NCI-H2029 treated with DMSO at 0.1 percent for 48 hours (cell line): ENCODE measurements around the gene BBOX1.

Experiments used
- DNase-seq: peaks from one replicate; lab custom pipeline; 2025; lab: John Stamatoyannopoulos, UW

Gene BBOX1

DNA sequence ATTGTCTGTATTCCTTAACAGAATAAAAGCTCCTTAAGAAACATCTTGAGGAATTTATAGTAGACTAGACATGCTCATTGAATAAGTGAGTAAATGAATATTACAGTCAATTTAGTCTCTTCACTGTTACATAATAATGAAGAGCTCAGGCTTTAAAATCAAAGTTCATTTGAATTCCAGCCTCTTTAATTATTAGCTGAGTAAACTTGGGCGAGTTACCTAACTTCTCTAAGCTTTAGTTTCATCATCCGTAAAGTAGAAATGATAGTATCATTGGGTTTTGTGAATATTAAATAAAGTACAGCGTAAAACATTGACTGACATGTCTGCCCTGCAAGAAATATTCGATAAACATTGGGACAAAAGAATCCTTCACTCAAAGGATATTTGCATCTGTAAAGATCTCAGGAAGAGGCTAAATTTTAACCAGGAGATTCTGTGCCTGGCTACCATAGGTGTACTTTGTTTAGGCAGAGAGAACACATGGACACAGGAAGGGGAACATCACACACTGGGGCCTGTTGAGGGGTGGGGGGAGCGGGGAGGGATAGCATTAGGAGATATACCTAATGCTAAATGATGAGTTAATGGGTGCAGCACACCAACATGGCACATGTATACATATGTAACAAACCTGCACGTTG lies 15.2 kb upstream of the BBOX1 start:
- DNase-seq: no peak

GRCh38 chr11:27025957-27026733 lies 14.5 kb upstream of the BBOX1 start:
- DNase-seq: no peak

- no peak for DNase-seq
Observed at GRCh38 chr11:27028561-27028965, 12.1 kb upstream of the BBOX1 start.

GRCh38 chr11:27029966-27030365 lies 10.6 kb upstream of the BBOX1 start:
- no peak for DNase-seq

DNA sequence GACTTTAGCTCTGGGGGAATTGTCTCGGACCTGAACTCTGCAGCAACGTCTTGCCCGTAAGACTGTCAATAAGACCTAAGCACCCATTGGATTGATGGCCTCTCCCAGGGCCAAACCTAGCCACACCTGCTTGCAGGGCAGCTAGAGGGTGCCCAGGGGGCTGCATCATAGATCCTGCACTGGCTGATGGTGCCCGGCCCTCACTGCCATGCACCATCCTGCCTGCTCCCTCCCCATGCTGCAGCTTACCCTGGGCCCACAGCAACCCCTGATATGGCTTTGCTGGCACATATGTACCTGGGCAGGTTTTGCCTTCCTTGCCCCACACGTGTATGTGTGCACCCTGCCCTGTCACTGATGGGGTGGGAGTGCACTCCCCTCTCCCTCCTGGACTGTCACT lies 8.9 kb upstream of the BBOX1 start:
- no peak for DNase-seq

DNA sequence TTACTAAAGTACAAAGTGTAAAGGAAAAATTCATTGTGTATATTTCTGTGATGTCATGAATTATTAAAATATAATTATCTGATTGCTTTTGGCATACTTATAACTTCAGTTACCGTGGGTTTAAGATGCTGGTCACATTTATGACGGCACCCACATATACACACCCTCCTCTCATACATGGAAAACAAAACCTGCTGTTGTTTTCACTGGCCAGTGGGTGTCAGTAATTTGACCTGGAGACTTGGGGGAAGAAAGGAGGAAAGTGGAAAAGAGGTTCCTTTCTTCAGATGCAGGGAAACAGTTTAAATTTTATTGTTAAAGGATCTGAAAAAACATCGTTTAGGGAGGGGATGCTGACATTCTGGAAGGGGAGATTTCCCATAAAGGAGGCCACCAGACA lies 742 bp upstream of the BBOX1 start:
- no peak for DNase-seq

GRCh38 chr11:27041141-27041899 lies 705 bp downstream of the BBOX1 start:
- no peak for DNase-seq

- no peak for DNase-seq
Observed at GRCh38 chr11:27046956-27047355, 6.3 kb downstream of the BBOX1 start.

GRCh38 chr11:27052668-27053067 lies 12.1 kb downstream of the BBOX1 start:
- DNase-seq: no peak

- DNase-seq: no peak
Observed at GRCh38 chr11:27055065-27055682, 14.6 kb downstream of the BBOX1 start.

DNA sequence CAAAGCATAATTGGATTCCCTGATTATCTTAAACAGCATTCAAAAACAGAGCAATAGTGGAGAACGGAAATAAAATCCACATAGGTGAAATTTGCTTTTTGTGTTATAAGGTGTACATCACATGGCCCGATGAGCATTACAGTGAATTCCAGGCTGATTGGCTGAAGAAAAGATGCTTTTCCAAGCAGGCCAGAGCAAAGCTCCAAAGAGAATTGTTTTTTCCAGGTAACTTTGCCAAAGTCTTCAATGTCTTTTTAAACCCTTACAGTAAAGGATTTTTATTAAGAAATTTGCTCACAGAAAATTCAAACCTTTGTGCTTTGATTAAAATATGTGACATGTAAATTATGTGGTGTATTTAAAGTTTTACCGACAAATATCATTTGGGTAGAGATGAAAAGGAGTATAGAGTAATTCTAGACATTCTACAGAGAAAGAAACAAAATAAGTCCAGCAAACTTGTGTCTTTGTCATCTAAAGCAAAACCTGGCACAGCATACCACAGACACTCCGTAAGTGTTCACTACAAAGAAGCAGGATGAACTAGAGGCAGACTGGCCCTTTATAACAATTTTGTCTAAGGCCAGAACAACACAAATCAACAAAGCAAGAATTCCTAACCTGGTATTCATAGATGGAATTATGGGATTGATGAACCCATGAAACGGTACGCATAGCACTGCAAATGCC lies 16.6 kb downstream of the BBOX1 start:
- no peak for DNase-seq

DNA sequence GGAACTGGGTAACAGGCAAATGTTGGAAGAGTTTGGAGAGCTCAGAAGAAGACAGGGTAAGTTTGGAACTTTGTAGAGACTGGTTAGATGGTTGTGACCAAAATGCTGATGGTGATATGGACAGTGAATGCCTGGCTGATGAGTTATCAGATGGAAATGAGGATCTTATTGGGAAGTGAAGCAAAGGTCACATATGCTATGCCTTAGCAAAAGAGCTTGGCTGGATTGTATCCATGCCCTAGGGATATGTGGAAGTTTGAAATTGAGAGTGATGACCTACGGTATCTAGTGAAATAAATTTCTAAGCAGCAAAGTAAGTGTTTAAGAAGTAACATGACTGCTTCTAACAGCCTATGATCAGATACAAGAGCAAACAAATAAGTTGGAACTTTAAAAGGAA lies 17.8 kb downstream of the BBOX1 start:
- no peak for DNase-seq

GRCh38 chr11:27059431-27059830 lies 18.8 kb downstream of the BBOX1 start:
- DNase-seq: no peak

DNA sequence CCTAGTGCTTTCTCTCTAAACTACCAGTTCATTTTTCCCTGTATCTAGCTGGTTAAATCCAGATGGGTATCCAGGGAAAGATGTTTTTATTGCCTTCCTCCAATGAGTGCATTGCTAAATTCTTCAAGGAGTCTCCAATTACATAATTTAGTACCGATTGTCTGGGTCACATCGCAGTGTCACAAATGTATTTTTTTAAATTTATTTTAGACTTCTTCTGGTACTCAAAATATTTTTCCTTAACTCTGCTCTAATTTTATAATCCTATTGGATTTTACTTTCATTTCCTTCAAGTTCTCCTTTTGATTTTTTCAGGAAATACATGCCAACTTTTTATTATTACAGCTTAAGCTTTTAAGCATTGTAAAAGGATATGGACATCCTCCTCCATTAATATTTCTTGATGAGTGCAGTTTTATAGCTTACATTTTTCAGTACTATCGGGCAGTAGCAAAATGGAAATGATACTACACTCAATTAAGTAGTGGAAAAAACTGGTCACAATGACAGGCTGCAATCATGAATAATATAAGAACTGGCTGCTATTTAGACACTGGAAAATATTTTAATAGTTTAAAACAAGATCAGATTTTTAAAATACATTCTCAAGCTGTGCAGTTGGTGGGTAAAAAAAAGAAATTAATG lies 20.3 kb downstream of the BBOX1 start:
- no peak for DNase-seq

DNA sequence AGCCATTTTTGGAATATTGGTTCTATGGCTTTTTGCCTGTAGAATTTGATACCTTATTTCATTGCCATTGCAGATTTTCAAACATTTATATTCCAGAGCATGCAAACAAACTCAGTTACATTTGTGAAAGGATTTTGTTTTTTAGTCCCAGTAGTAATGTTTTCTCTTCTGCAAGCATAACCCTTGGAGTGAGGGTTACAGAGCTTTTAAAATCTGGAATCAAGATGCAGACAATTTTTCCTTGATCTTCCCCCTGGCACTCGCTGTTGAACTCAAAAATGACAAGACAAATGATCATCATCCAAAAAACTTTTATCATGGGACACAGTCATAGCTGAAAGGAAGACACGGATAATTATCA lies 20.8 kb downstream of the BBOX1 start:
- no peak for DNase-seq

DNA sequence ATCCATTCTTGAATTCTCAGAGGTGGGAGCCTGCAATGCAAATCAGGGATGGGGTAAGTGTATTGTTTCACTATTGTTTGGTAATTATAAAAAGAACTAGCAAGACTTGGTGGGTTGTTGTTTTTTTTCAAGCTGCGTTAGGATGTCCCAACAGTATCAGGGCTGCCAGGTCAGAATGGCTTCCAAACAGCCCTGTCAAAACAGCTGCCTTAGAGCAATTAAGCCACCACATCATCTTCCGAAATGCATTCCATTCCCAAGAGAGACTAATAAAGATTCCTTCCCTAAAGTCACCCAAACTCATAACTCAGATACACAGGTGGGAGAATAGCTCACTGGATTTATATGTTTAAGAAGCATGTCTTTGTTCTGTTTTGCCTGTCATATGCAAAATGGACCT lies 23.5 kb downstream of the BBOX1 start:
- no peak for DNase-seq

DNA sequence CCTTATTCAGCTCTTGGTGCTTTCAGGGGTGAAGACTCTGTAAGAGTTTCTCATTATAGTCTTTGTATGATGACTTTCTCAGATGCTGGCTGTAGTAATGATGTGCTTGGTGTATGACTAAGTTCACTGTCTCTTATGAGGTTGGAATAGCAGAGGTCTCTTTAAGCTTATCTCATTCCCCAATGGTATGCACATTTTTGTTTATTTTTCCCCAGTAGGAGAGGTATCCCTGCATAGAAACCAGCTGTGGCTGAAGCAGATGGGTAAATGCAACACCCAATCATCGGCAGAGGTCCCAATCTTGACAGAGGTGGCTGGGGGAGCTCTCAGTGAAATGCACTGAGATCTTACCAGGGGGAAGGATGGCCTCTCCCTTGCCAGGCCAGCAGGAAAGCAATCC lies 34.6 kb downstream of the BBOX1 start:
- DNase-seq: no peak

DNA sequence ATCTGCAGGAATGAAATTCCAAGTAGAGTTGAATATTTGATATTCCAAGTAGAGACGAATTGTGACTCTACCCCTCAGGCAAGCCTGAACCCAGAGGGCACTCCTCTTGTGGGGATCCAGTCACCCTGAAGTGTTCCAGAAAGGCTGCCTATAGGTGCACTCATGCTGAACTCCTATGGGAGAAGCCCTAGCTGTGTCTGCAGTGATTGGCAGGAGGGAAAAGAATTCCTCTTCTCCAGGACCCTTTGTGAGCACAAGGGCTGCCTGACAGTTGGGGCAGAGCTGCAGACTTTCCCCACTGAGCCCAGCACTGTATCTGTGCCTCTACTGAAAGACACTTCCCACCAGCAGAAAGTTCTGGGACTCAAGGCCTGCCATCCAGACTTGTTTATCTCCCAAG lies 35.0 kb downstream of the BBOX1 start:
- no peak for DNase-seq

DNA sequence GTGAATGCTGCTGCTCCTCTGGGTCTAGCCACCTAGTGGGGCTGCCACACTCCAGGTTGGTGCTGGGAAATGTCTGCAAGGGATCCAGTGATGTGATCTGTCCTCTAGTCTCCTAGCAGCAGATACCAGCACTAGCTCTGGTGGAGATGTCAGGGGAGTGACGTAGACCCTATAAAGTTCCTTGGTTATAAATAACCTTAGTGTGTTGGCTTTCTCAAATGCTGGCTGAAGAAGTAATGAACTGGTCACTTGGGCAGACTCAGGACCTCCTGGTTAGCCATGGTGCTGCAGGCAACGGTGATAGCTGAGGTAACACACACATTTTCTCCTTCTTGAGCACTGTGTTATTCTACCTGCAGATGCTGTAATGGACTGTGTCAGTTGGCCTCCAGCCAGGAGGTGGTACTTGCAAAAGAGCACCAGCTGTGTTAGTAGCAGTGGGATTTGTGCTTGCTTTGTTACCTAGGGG lies 35.5 kb downstream of the BBOX1 start:
- no peak for DNase-seq

- no peak for DNase-seq
Observed at GRCh38 chr11:27081056-27081455, 40.4 kb downstream of the BBOX1 start.

GRCh38 chr11:27083241-27083640 lies 42.6 kb downstream of the BBOX1 start:
- no peak for DNase-seq

DNA sequence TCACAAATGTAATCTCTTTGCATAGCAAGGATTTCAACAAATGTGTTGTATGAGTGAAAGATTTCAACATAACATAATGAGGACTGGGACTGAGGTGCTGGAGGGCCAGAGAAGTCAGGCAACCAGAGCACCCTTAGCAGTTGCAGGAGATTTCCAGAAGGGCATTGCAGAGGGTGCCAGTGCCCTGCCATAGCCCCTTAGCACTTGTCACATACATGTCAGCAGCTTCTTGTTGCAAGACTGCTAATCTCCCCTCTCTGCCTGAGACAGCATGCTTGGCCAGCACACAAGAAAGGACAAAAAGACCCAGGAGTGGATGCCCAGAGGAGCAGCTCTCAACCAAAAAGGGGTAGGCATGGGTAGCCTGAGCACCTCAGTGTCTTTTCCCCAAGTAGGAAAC lies 43.2 kb downstream of the BBOX1 start:
- DNase-seq: no peak
